ENCODE measurements around the gene STEAP1B. TPM values are rescaled to one million over a fixed set of nuclear protein-coding genes. Genes with fewer than 3 reads are reported as not detected.
"Not testable (repeated sequence)": the region's sequence is repeated elsewhere in the genome, so short reads cannot be mapped to it uniquely, and the experiment has no call there.

STEAP1B gene
- total RNA-seq, 2 experiments from 2014 or later: not detected

DNA sequence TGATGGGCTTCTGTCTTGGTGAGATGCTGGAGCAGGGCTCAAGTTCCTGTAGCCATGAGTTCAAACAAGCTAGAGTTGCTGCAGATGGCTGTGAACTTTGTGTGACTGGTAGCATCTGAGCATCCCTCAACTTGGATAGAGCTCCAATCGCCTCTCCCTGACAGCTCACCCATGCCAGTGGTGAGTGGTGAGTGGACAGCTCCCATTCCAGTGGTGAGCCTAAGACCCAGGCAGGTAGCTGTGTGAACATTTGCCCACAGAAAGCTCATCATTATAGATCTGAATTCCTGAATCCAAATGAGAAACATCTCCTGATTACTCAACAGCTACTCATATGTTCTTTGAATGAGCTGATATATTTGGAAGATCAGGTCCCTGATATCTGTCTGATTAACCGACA lies 25.3 kb downstream of the STEAP1B start:
- no peaks in the 10 kb centered on the region for H3K36me3 Mint-ChIP-seq
- ChIA-PET POLR2A (no interaction called here), CTCF (interaction anchor here (0.9 to 1.1 kb wide), 2 partner anchors 22 to 372 kb away, joined by 4 read pairs; no protein-coding TSS in a partner anchor)
- intact Hi-C loops (cut with micrococcal nuclease): no loop called here
- H3K27ac Mint-ChIP-seq: no peak overlapping the region
- no peak for DNase-seq
- H3K4me3 Mint-ChIP-seq: no peak overlapping the region
- H3K9me3 Mint-ChIP-seq: no peaks in the 10 kb centered on the region
- H3K27me3 Mint-ChIP-seq: no peaks in the 10 kb centered on the region
- no peaks in the 10 kb centered on the region for H3K4me1 Mint-ChIP-seq (ENCODE audit: low read depth)

DNA sequence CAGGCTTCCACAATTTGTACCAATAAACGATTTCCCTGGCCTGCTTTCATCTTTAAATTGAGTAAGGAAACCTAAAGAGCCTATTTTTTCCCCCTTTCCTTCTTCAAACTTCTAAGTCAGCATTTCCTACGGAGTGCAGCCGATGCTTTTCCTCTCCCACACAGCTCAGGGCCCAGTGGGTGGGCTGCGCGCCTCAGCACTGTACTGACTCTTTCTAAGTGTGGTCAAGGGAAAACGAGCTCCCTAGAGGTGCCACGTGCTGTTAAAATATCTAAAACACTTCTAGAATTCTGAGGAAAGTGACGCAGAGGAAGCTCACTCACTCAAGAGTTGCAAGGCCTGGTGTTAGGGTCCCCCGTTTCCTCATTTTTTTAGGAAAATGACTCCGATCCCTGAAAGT lies 29.0 kb downstream of the STEAP1B start:
- no peak overlapping the region for H3K27ac Mint-ChIP-seq
- ChIA-PET POLR2A (no interaction called here), CTCF (no interaction called here)
- no peaks in the 10 kb centered on the region for H3K36me3 Mint-ChIP-seq
- no peaks in the 10 kb centered on the region for H3K4me1 Mint-ChIP-seq (ENCODE audit: low read depth)
- H3K27me3 Mint-ChIP-seq: peaks cover 2% of the 10 kb centered on the region
- intact Hi-C loops (cut with micrococcal nuclease): no loop called here
- no peaks in the 10 kb centered on the region for H3K9me3 Mint-ChIP-seq
- no peak for DNase-seq
- no peak overlapping the region for H3K4me3 Mint-ChIP-seq

DNA sequence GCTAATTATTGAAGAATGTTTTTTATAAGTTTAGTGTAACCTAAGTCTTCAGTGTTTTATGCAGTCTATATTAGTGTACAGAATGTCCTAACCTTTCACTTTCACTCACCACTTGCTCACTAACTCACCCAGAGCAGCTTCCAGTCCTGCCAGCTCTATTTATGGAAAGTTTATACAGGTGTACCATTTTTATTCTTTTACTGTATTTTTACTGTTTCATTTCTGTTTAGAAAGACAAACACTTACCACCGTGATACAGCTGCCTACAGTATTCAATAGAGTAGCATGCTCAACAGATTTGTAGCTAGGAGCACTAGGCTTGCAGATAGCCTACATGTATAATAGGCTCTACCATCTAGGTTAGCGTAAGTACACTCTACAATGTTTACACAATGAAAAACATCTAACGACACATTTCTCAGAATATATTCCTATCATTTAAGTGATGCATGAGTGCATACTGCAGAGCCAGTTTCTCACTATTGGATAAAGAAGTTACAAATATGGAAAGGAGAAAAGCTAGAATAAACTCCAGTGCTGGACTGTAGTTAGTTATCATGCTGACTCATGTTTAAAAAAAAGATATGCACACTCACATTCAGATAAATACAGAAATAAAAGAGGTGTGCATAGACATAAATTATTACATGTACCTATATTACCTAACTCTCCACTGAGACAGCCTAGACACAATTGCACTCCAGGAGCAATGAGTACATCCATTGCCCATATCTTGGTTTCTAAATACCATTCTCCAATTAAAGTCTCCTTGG lies 30.4 kb downstream of the STEAP1B start:
- Mint-ChIP-seq H3K36me3 (no peaks in the 10 kb centered on the region), H3K9me3 (no peaks in the 10 kb centered on the region), H3K4me3 (no peak overlapping the region), H3K27ac (no peak overlapping the region), H3K4me1 (ENCODE audit: low read depth) (no peaks in the 10 kb centered on the region), H3K27me3 (peaks cover 2% of the 10 kb centered on the region)
- intact Hi-C loops (cut with micrococcal nuclease): no loop called here
- ChIA-PET POLR2A (no interaction called here), CTCF (interaction anchor here (1.0 to 1.7 kb wide), 2 partner anchors 15 to 360 kb away, joined by 4 to 7 read pairs; no protein-coding TSS in a partner anchor)
- no peak for DNase-seq

DNA sequence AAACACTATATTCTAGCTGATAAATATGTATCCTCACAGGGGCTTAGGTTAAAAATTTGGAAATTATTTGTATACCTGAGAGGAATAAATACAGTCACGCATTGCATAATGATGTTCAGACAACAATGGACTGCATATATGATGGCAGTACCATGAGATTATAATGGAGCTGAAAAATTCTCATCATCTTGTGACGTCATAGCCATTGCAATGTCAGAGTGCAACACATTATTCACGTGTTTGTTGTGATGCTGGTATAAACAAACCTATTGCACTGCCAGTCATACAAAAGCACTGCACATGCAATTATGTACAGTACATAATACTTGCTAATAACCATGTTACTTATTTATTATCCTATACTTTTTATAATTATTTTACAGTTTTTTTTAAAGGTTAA lies 31.4 kb downstream of the STEAP1B start:
- ChIA-PET CTCF (interaction anchor here (1.0 to 1.7 kb wide), 3 partner anchors 16 to 366 kb away, joined by 4 to 7 read pairs (median 4); no protein-coding TSS in a partner anchor), POLR2A (no interaction called here)
- Mint-ChIP-seq H3K27me3 (peaks cover 2% of the 10 kb centered on the region), H3K4me3 (no peak overlapping the region), H3K36me3 (no peaks in the 10 kb centered on the region), H3K9me3 (no peaks in the 10 kb centered on the region), H3K4me1 (ENCODE audit: low read depth) (no peaks in the 10 kb centered on the region), H3K27ac (no peak overlapping the region)
- DNase-seq: no peak
- intact Hi-C loops (cut with micrococcal nuclease): no loop called here

DNA sequence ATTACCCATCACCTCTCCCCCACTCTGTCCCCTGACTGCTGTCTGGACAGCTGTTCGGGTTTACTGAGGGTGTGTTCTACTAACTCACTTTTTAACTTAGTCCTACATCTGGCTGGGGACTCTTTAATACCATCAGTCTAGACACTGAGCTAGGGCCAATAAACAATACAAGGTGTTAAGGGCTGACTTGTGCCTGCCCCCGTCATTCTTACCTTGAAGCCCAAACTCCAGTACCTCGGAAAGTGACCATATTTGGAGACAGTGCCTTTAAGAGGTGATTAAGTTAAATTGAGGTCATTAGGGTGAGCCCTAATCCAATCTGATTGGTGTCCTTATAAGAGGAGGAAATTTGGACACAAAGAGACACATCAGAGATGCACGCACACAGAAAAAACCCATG lies 35.7 kb downstream of the STEAP1B start:
- H3K27ac Mint-ChIP-seq: no peak overlapping the region
- H3K27me3 Mint-ChIP-seq: peaks cover 3% of the 10 kb centered on the region
- peaks cover 3% of the 10 kb centered on the region for H3K9me3 Mint-ChIP-seq
- intact Hi-C loops (cut with micrococcal nuclease): no loop called here
- no peak for DNase-seq
- CTCF ChIA-PET: interaction anchor here (0.7 kb wide), 1 partner anchor 12 kb away, joined by 3 read pairs; no protein-coding TSS in a partner anchor
- H3K4me3 Mint-ChIP-seq: no peak overlapping the region
- POLR2A ChIA-PET: no interaction called here
- H3K36me3 Mint-ChIP-seq: no peaks in the 10 kb centered on the region
- no peaks in the 10 kb centered on the region for H3K4me1 Mint-ChIP-seq (ENCODE audit: low read depth)

DNA sequence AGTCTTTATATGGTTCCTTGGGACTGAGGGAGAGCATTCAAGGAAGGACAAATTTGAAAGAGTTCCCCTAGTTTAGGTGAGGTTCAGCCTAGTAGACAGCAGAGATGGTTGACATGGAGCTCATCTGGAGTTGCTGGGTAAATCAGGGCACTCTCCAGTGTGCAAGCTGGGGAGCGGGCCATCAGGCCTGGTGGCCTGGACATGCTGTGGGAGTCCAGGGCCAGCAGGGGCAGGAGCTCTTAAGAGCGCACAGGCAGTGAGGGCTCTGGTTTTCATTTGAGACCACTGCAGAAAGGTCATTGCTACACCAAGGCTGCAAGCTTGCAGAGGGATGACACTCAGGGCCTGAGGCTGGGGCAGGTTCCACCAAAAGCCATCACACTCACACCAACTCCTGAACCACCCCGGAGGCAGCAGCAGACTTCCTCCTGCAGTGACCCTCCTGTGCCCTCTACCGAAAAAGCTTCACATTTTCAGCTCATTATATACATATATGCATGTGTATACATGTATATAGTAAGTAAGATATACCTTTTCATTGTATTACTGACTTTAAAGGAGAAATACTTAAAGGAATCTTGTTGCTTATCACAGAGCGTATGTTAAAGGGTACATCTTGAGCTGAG lies 39.5 kb downstream of the STEAP1B start:
- H3K4me3 Mint-ChIP-seq: no peak overlapping the region
- H3K4me1 Mint-ChIP-seq (ENCODE audit: low read depth): no peaks in the 10 kb centered on the region
- ChIA-PET CTCF (interaction anchor here (0.7 to 1.4 kb wide), 4 partner anchors 8 to 352 kb away, joined by 3 to 4 read pairs (median 3); no protein-coding TSS in a partner anchor), POLR2A (no interaction called here)
- H3K36me3 Mint-ChIP-seq: no peaks in the 10 kb centered on the region
- no peak for DNase-seq
- H3K27ac Mint-ChIP-seq: no peak overlapping the region
- intact Hi-C loops (cut with micrococcal nuclease): no loop called here
- H3K9me3 Mint-ChIP-seq: peaks cover 3% of the 10 kb centered on the region
- H3K27me3 Mint-ChIP-seq: peaks cover 6% of the 10 kb centered on the region

DNA sequence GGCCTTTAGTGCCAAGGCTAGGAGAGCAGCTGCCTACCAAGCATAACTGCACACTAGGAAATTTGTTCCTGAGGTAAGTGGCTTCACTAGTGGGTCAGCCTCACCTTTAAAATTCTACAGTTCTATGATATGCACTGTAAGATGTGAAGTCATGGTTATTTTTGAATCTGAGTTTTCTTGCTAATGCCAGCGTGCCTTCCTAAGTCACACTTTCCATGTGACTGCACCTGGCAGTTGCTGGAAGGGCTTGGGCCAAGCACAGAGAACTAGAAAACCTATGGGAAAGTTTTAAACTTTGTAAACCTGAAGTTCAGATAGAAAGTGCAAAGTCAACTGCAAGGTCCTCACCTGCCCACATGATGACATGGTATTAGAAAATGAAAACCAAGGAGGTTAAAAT lies 42.5 kb downstream of the STEAP1B start:
- Mint-ChIP-seq H3K4me1 (ENCODE audit: low read depth) (no peaks in the 10 kb centered on the region), H3K27me3 (peaks cover 22% of the 10 kb centered on the region), H3K4me3 (no peak overlapping the region), H3K27ac (no peak overlapping the region), H3K9me3 (no peaks in the 10 kb centered on the region), H3K36me3 (no peaks in the 10 kb centered on the region)
- CTCF ChIA-PET: no interaction called here
- intact Hi-C loops (cut with micrococcal nuclease): no loop called here
- POLR2A ChIA-PET: no interaction called here
- DNase-seq: no peak

DNA sequence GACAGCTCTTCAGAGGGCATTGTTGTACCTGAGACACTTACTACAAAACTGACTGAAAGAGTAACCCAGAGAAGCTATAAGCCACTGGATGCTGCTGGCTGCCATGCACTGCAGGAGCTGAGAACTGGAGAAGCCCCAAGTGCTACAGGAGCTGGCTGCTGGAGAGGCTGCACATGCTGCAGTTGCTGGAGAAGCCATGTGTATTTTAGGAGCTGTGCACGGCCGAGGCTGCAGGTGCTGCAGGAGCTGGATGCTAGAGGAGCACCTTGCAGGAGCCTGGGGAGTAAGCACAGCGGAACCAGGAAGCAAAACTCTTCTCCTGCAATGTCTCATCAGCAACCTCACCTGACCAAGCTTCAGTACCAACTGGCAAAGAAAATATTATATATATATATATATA lies 45.5 kb downstream of the STEAP1B start:
- POLR2A ChIA-PET: no interaction called here
- CTCF ChIA-PET: no interaction called here
- Mint-ChIP-seq H3K9me3 (no peaks in the 10 kb centered on the region), H3K27me3 (peaks cover 38% of the 10 kb centered on the region), H3K27ac (no peak overlapping the region), H3K36me3 (no peaks in the 10 kb centered on the region), H3K4me1 (ENCODE audit: low read depth) (no peaks in the 10 kb centered on the region), H3K4me3 (no peak overlapping the region)
- intact Hi-C loops (cut with micrococcal nuclease): no loop called here
- DNase-seq: no peak

DNA sequence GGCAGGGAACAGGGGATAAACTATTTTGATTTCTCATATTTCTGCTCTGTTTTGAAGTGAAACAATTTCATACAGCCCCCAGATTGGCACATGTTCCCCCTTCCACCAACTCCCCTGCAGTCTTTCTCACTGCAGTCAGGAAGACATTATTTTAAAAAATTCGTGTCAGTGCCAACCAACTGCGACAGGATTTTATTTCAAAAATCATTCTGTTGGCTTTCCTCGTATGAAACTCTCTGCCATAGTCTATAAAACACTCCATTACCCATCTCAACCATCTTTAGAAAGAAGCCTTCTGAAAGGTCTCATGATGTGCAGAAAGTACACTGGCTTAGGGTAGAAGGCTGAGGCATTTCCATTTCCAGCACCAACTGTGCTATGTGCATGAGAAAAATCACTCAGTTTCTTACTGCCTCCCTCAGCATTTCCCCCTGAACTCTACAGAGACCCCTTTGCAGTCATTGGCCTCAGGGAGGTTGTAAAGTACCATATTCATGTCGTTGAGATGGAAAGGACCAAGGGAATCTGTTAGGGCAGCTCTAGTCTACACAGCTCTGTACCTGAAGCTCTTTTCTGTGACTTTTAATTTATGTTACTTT lies 46.9 kb downstream of the STEAP1B start:
- H3K27ac Mint-ChIP-seq: no peak overlapping the region
- ChIA-PET POLR2A (no interaction called here), CTCF (interaction anchor here (1.0 to 1.5 kb wide), 5 partner anchors 8 to 343 kb away, joined by 3 to 5 read pairs (median 4); no protein-coding TSS in a partner anchor)
- intact Hi-C loops (cut with micrococcal nuclease): loop anchor here (1.0 kb wide), 1 partner anchor 343 kb away; no protein-coding TSS in a partner anchor
- peaks cover 42% of the 10 kb centered on the region for H3K27me3 Mint-ChIP-seq
- no peak overlapping the region for H3K4me3 Mint-ChIP-seq
- H3K36me3 Mint-ChIP-seq: no peaks in the 10 kb centered on the region
- no peaks in the 10 kb centered on the region for H3K9me3 Mint-ChIP-seq
- H3K4me1 Mint-ChIP-seq (ENCODE audit: low read depth): peaks cover under 1% of the 10 kb centered on the region
- DNase-seq: no peak

DNA sequence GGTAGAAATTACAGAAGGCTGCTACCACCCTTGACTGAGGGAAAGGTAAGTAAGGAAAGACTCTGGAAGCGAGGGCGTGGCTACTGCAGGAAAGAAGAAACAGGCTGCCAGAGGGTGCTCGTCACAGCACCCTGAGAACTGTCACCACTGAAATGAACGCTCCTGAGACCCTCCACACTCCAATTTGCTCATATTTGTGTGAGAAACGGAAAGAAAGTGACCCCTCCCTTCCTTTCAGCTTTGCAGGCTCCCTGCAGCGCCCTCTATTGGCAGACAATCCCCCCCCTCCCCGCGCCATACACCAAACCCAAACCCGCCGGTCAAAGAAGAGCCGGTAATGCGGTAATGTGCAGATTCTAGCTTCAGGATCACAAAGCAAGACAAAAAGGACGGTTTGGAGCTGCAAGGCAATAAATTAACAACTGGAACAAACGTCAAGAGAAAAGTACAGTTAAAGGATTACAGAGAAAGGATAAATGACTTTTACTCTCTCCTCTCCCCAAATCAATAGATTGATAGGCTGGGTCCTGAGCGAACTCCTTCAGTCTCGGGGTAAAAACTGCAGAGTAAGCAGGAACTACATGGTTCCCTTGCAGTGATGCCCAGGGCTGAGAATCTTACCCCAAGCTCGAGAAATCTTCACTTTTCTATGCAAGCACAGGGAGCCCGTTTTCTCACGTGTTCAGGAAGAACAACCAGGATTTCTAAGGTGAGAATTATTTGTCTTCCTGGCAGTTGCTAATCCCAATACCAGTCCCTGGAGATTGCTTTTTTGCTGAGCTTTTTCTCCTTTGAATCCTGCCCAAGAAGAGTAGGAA lies 47.6 kb downstream of the STEAP1B start:
- Mint-ChIP-seq H3K36me3 (no peaks in the 10 kb centered on the region), H3K4me1 (ENCODE audit: low read depth) (peaks cover 4% of the 10 kb centered on the region), H3K9me3 (no peaks in the 10 kb centered on the region), H3K27me3 (peaks cover 42% of the 10 kb centered on the region), H3K27ac (no peak overlapping the region), H3K4me3 (no peak overlapping the region)
- CTCF ChIA-PET: interaction anchor here (1.0 to 1.5 kb wide), 6 partner anchors 8 to 342 kb away, joined by 3 to 5 read pairs (median 4); no protein-coding TSS in a partner anchor
- DNase-seq: peak; percentile 63
- intact Hi-C loops (cut with micrococcal nuclease): loop anchor here (1.0 kb wide), 1 partner anchor 342 kb away; no protein-coding TSS in a partner anchor
- POLR2A ChIA-PET: no interaction called here

DNA sequence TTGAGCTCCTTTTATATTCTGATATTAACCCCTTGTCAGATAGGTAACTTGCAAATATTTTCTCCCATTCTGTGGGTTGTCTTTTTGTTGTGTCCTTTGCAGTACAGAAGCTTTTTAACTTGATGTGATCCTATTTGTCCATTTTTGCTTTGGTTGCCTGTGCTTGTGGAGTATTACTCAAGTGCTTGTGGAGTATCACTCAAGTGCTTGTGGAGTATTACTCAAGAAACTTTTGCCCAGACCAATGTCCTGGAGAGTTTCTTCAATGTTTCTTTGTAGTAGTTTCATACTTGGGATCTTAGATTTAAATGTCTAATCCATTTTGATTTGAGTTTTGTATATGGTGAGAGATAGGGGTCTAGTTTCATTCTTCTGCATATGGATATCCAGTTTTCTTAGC lies 50.0 kb downstream of the STEAP1B start:
- CTCF ChIA-PET: interaction anchor here (0.7 kb wide), 1 partner anchor 34 kb away, joined by 3 read pairs; no protein-coding TSS in a partner anchor
- H3K4me1 Mint-ChIP-seq (ENCODE audit: low read depth); intact Hi-C loops (cut with micrococcal nuclease); H3K36me3 Mint-ChIP-seq; H3K27ac Mint-ChIP-seq; POLR2A ChIA-PET; DNase-seq; H3K4me3 Mint-ChIP-seq; H3K9me3 Mint-ChIP-seq: not testable (repeated sequence)
- H3K27me3 Mint-ChIP-seq: peaks cover 37% of the 10 kb centered on the region

DNA sequence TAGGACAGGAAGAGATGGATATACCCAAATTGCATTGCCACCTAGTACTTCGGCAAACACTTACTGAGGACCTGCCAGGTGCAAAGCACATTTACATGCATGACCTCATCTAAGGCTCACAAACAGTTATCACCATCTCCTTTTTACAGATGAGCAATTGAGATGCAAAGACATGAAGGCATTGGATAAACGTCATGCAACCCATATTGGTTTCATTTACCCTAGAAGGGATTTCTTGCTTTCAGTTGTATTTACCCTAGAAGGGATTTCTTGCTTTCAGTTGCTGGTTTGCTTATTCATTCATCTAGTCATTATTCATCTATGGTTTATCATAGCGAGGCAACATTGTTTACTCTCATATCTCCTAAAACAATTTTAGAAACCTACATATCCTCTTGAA lies 52.2 kb downstream of the STEAP1B start:
- no peaks in the 10 kb centered on the region for H3K36me3 Mint-ChIP-seq
- peaks cover 29% of the 10 kb centered on the region for H3K27me3 Mint-ChIP-seq
- no peaks in the 10 kb centered on the region for H3K9me3 Mint-ChIP-seq
- no peak overlapping the region for H3K27ac Mint-ChIP-seq
- intact Hi-C loops (cut with micrococcal nuclease): loop anchor here (1.0 to 5.0 kb wide), 3 partner anchors 325 to 510 kb away; no protein-coding TSS in a partner anchor
- peaks cover 11% of the 10 kb centered on the region for H3K4me1 Mint-ChIP-seq (ENCODE audit: low read depth)
- ChIA-PET POLR2A (no interaction called here), CTCF (no interaction called here)
- no peak overlapping the region for H3K4me3 Mint-ChIP-seq
- DNase-seq: no peak
